Dedifferentiated amniotic fluid mesenchymal stem cell (primary cell): Measurements from ENCODE around the gene ANKFN1.

ENCODE experiments used
- DNase-seq: peaks from one replicate; pipeline ENCODE4 v3.0.0-alpha.2; 2016; ENCODE audit errors: extremely low spot score

ANKFN1 gene, protein sequence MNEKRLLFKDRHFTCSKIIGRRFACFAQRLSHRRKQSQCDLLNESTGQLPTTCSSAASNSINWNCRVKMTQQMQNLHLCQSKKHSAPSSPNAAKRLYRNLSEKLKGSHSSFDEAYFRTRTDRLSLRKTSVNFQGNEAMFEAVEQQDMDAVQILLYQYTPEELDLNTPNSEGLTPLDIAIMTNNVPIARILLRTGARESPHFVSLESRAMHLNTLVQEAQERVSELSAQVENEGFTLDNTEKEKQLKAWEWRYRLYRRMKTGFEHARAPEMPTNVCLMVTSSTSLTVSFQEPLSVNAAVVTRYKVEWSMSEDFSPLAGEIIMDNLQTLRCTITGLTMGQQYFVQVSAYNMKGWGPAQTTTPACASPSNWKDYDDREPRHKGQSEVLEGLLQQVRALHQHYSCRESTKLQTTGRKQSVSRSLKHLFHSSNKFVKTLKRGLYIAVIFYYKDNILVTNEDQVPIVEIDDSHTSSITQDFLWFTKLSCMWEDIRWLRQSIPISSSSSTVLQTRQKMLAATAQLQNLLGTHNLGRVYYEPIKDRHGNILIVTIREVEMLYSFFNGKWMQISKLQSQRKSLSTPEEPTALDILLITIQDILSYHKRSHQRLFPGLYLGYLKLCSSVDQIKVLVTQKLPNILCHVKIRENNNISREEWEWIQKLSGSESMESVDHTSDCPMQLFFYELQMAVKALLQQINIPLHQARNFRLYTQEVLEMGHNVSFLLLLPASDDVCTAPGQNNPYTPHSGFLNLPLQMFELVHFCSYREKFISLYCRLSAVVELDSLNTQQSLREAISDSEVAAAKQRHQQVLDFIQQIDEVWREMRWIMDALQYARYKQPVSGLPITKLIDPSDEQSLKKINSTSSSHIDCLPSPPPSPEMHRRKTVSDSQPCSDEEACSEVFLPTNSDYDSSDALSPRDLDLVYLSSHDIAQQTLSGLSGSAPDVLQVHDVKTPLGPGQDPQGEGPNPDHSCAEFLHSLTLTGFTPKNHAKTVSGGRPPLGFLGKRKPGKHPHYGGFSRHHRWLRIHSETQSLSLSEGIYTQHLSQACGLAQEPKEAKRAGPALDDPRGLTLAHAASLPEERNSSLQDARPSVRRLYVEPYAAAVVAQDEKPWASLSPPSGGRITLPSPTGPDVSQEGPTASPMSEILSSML

DNA sequence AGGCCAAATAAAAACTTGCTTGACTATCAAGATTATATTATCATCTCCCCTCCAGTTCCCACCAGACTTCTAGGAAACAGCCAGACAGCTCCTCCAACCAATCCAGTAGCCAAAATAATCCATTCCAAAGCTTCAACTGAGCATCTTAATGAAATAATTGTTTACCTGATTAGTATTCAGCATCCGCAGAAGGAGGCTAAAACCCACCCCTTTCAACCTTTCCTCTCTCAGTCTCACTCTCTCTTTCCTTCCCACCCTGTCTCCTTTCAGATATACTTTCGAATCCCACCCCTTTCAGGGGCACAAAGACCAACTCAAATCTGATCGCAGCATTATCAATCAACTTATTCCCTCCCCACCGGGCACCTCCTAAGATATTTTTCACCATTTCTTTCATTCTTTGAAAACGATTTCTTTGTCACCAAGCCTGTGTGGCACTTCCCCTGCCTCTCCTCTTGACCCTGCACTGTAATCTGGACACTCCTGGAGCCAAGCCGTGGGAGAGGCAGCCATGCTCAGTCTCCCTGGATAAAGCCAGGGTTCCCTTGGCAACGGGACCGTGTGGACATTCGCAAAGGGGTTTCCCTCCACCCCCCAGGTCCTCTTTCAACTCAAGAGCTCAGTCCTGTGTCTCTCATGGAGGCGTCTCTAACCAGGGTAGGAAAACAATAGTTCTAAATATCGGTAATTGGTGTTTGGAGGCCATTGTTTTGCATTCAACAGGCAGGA is at the start of gene ANKFN1:
Gene ANKFN1 (plus strand): TSS at position 602 of the 729 bp plus-strand sequence. CDS start 59,193 bp downstream, outside the sequence.
- DNase-seq, result no peak

DNA sequence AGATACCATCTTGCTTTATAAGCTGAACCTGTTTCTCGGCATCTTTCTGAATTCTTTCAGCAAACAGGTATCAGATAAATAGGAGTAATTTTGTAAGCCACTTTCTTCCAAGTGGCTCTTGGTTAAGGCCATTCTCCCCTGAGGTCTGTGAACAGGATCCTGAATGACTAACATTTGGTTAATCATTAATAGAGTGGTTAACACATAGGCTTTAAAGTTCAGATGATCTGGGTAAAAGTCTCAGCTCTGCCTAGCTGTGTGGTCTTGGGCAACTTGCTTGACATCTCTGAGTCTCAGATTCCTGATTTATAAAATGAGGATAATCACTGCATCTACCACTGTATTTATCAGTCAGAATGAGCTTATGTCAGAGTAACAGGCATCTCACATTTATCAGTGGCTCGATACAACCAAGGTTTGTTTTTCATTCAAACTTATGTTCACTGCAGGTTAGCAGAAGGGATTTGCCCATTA is 44.4 kb upstream of the ANKFN1 start:
- no peak for DNase-seq

DNA sequence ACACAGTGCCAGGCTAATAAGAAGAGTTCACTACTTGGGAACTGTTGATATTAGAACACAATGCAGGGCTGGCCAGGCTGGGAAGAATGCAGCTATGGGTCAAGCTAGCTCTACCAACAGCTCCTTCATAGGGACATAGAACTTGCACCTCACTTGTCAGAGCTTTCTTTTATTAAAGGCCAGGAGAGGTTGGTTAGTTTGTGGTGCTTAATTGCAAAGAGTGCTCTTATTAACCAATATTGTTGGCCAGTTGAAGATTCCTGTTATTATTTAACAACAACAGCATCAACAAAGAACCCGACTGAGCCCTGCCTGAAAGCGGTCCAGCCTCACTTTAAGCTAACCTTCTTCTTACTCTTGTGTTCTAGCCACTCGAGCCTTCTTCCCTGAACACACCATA is 43.4 kb upstream of the ANKFN1 start:
- DNase-seq, result no peak

DNA sequence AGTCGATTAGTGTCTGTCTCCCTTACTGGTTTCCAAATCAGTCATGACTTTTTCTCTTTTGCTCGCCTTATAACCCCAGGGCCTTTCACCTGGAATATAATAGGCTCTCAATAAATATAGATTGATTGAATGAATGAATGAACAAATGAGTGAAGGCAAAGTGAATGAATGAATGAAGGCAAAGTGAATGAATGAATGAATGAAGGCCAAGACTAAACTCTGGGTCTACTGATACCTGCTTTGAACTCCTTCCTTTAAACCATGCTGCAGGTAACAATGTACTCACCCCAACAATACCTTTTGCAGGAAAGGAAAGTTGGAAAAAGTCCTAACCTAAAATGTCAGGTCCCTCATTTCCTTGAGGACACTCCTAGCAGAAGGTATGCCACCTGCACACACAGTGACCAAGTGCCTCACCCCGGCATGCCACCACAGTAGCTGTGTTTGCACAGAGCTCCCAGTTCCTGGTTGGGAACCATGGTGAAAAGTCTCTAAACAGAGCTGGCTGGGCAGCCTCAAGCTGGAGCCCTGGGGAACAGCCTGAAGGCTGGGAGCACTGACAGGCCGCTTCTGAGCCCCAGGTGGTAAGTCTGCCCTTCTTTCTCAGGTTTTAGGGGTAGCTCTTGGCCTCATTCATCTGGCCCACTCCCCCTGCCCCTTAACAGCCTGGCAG is 42.7 kb upstream of the ANKFN1 start:
- no peak for DNase-seq

DNA sequence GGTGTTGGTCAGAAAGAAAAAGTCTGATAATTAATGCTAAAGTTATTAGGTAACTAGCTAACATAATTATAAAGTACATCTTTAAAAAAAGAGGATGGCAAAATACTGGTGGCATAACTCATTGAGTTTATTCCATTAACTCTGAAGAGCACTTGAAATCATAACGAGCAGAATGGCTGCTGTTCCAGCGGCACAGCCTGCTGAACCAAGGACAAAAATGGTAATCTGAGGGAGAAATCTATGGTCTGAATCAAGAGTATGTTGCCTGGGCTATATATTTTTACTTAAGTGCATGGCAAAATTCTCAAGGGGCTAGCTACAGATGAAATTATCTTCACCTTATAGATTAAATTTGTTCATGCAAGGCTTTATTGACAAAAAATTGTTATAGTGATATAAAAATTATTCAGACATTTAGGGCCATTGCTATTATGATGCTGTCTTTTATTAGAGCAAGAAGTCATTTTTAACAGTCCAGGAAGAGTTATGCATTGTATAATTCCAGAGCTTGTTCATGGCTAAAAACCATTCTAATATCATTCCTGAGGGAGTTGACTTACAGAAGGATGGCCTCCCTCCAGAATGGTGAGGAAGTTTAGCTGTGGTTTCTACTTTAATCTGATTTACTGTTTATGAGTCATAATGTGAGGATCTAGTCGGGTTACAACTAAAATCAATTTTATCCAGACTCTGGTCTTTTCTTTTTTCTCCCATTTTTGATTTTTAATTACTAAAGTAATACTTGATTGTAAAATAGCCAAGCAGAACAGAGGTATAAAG is 41.4 kb upstream of the ANKFN1 start:
- peak; percentile 62 for DNase-seq

DNA sequence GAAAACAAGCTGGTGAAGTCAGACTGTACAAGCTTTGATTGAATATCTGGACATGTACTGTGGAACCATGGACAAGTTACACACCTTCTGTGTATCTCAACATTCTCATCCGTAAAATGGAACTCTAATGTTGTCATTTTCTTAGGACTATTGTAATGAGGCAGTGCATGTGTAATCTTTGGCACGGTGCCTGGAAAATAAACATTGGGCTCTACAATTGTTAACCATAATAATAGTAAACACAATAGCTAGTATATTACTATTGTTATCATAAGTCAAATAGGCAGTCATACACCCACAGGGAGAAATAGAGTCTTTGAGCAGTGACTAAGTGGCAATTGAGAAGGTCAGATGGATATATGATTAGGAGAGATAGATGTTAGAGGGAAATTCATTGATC is 39.8 kb upstream of the ANKFN1 start:
- DNase-seq, result no peak

DNA sequence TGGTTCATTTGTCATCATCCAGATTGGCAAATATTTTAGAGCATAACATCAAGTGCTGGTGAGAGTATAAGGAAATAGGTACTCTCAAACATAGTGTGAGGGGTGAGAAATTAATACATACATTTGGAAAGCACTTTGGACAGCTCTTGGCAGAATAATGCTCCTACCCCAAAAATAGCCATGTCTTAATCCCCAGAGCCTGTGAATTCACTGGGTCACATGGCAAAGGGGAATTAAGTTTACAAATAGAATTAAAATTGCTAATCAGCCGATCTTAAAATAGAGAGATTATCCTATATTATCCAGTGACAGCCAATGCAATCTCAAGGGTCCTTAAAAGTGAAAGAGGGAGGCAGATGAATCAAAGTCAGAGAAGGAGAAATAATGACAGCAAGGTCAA is 38.8 kb upstream of the ANKFN1 start:
- DNase-seq, result no peak

DNA sequence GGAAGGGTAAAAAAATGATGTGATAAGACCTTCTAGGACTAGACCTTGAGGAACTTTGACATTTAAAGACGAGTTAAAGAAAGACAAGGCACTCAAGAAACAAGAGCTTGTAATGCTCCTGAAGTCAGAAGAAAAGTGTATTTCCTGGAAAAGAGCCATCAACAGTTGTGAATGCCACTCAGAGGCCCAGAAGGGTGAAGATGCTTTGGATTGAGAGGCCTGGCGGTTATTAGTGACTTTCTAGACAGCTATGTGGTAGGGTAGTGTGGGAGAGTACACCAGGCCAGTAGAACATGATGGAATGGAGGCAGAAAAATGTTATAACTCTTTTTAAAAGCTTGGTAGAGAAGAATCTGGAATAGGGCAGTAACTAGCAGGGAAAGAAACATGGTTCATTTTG is 34.1 kb upstream of the ANKFN1 start:
- no peak for DNase-seq

DNA sequence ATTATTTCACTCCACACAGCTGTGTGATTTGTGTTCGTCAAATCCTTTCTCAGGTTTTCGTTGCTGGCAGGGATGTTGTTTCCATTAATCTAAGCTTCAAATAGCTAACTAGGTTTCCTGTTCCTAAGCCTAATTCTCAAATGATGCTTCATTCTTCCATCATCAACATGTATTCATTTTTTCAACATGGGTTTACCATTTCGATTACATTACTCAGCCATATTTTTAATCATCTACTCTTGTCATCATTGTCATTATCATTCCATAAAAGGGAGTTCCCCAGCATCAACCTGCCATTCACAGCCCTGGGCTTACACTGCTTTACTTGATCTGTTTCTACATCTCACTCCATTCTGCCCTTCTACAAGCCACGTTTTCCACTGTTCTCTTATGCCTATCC is 33.3 kb upstream of the ANKFN1 start:
- no peak for DNase-seq

DNA sequence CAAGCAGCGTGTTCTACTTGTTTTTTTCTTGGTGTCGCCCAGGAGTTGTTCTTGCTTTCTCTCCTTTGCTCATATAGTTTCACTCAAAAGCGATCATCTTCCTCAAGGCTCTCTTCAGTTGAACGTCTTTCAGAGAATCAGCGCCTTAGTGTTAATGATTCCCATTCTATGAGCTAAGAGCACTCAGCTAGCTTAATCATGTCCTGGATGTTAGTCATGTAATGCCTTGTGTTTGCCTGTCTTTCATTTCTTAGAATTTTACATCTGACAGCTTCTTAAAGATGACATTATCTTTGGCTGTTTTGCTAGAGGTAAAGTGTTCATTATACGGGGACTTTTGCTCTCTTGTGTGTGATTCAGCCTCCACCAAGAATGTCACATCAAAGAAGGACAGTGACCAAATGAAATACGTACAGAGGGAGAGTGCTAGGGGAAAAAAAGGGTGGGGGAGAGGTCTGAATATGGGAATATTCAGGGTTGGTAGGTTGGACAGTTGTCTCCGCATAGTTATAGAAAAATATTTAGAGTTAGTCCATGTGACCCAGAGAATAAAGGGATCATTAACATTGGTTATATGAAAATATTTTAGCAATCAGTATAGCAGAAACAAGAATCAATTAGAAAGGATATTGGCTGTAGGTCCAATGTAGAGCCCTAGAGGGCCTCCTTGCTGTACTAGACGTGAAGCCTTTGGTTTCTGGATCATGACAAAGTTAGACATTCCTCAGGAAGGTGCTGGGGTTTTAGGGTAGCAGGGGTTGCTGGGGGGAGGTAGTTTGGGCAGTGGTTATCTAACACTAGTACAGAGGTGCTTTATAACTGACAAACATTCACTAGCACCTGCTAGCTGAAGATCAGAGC is 31.9 kb upstream of the ANKFN1 start:
- DNase-seq, result no peak

DNA sequence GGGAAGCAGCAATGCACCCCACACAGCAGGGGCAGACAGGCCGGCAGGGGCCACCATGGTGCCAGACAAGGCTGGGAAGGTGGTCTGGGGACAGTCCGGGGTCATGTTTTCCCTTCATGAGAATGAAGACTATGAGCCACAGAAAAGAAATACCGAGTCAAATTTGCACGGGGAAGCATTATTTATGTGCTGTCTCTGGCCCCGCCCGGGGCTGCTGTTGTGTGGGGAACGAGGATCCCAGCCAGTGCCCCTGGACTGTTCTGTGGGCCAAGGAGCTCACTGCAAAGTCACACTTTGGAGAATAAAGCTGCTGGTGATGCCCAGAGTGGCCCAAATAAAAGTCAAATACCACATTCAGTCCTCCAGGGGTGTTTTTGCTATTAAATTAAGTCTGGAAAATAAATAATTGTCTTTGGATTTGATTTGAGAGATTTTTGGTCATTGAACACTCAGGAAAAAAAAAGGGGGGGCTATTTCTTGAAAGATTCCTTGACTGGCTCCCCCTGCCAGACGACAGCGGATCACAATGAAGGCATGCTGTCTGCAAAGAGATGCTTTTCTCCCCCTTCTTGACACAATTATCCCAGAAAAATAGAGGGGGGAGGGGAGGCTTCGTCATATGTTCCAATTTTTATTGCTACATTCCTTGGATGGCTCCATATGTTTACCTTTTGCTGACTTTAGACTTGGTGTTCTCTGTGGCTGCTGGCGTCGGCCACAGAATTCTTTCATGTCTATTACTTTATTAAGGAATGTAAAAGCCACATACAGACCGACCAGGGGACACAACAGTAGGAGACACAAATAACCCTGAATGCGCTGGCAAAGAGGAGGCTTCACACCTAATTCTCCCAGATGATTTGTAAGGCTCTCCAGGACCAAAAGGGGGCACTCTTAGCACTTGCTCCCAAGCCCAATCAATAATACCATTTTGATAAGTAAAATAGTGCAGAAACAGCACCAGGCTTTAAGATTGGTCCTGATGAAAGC is 27.1 kb upstream of the ANKFN1 start:
- peak; percentile 67 for DNase-seq

DNA sequence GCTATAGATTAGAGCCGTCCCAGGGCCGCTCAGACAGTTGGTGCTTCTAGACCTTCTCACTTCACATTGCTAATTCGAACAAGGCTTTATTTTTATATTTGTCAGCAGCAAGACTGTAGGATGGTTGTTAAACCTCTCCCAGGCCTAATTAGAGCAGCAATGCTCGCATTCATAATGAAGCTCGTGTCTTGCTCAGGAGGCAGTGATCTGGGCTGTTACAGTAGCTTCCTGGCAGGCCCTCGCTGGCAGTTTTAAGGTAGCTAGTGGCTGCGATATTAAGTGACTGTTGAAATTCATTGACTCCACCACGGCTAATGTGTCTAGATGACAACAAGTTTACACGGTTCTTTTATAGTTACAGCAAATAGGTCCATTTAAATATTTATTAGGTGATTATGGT is 23.2 kb upstream of the ANKFN1 start:
- no peak for DNase-seq

DNA sequence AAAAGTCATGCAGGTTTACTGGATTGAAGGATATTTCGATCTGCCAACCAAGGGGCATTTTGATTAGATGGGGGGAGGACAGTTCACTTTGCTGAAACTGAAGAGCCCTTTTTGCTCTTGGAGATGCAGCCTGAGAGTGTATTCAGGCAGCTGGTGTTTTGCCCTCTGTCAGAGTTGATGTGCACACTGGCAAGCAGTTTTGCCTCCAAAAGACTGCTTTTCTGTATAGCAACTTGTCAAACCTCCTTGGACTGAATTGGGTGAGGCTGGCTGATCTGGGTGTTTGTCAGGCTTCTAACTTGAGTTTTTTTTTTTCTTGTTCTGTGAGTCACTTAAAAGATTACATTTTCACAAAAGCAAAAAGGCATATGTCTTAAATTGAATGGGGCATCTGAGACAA is 22.6 kb upstream of the ANKFN1 start:
- no peak for DNase-seq

DNA sequence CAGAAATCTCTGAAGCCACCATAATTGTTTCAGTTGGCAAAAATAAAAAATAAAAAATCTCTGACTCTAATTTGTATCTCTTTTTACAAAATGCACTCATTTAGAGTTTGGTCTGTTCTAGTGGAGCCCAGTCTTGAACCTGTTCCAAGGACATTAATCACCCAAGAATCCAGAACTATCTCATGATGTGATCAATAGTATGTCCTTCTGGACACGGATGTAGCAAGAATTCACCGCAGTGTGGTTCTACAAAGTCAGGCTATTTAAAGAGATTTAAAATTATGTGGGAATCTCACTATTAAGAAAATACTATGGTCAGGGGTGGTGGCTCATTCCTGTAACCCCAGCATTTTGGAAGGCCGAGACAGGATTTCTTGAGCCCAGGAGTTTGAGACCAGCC is 21.8 kb upstream of the ANKFN1 start:
- no peak for DNase-seq

DNA sequence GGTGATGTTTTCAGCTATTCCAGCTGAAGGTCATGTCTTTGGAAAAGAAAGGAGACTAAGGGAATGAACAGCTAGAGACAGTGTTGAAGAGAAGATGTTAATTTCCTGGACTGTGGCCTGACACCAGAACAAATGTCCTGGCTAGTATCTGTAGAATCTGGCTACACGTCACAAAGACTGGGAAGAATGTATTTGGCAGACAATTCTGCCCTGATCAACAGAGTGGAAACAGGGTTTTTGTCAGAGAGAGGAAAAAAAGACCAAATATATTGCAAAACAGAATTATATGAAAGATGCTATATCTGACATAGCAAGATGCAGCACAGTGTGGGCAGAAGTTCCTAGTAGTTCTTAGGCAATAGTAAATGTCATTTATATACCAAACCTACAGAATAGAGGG is 17.0 kb upstream of the ANKFN1 start:
- DNase-seq, result no peak

DNA sequence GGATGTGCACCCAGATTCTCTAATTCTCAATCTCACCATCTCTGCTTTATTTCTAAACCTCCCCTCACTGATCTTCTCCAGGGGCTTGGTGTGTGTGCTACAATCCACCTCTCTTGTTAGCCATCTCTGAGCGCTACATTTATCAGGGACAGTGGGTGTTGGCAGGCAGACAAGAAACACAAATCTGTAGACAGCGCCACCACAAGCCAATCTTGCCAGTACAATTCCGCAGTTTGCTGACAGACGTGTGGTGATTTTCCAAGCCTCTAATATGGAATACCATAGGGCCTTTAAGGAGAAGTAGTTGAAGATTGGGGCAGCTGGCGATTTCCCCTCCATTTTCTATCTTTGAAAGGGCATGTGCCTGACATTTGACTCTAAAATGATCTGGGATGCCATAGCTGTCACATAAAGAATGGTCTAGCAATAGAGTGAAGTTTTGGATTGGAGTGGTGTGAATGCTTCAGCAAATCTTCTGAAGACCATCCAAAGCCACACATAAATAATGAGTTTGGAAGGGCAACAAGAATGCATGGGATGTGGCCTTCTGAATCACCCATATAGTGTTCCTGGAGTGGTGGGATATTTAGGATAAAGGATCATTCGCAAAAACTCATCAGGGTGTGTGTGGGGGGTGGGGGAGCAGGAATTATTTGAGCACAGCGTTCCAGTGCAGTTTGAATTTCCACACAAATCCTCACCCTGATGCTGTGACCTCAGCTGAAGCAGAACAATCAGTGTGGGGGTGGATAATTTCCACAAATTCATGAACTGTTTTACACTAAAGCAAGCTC is 12.0 kb upstream of the ANKFN1 start:
- no peak for DNase-seq

DNA sequence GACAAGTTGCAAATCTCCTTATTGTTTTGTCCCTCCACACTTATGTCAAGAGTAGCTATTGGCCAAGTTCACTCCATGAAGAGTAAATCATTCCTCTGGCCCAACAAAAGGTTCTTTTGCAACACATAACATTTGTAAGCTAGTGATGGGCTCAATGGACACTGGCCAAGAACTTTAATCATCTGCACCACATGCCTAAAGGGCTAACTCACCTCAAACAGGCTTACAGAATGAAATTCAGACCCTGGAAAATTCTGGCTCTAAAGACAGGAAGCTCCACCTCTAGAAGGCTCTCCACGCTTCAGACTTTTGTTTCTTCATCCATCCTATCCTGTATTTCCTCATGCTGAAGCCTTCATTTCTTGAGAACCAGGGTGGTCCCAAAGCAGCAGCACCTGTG is 10.9 kb upstream of the ANKFN1 start:
- peak; percentile 29 for DNase-seq
